Activated B cell treated with CpG ODN at 0.5 μM for 24 hours (primary cell): ENCODE results near the gene MMP15. TPM values are rescaled to one million over a fixed set of nuclear protein-coding genes. Genes with fewer than 3 reads are reported as not detected.

ENCODE experiments used
- ATAC-seq: fragments of 200-7000 bp; cut with Tn5 transposase; one replicate; pipeline ENCODE4 v1.10.0; 2021; ENCODE audit warnings: low read depth, mild to moderate bottlenecking, moderate library complexity
- CTCF ChIA-PET: fragments of 350-600 bp; sonication (Branson Sonifier 250); formaldehyde crosslinking; loops from one replicate; lab custom pipeline; 2021; ENCODE audit warnings: antibody characterized with exemption; lab: Charles Lee
- POLR2A ChIA-PET: fragments of 350-600 bp; sonication (Branson Sonifier 250); formaldehyde crosslinking; loops from one replicate; lab custom pipeline; 2021; ENCODE audit warnings: antibody characterized with exemption; lab: Charles Lee
- DNase-seq: peaks from one replicate; pipeline ENCODE4 v3.0.0; 2022
- H3K27ac Mint-ChIP-seq: one replicate; pipeline ENCODE4 v1.8.0; 2020; ENCODE audit warnings: mixed read lengths
- H3K27me3 Mint-ChIP-seq: one replicate; pipeline ENCODE4 v1.8.0; 2021; ENCODE audit warnings: mixed read lengths
- H3K36me3 Mint-ChIP-seq: one replicate; pipeline ENCODE4 v1.8.0; 2021; ENCODE audit warnings: low read depth, mixed read lengths
- H3K4me1 Mint-ChIP-seq: one replicate; pipeline ENCODE4 v1.8.0; 2021; ENCODE audit warnings: mixed read lengths
- H3K4me3 Mint-ChIP-seq: one replicate; pipeline ENCODE4 v1.8.0; 2020; ENCODE audit warnings: mild to moderate bottlenecking, mixed read lengths
- H3K9me3 Mint-ChIP-seq: one replicate; pipeline ENCODE4 v1.8.0; 2020; ENCODE audit warnings: mixed read lengths
- CTCF ChIP-seq: fragments of 200-600 bp; IDR thresholded peaks from one replicate; pipeline ENCODE4 v1.8.0; 2022; ENCODE audit warnings: antibody characterized with exemption, mild to moderate bottlenecking
- intact Hi-C: fragments of 100-400 bp; cut with micrococcal nuclease; formaldehyde crosslinking; loops from one replicate; pipeline ENCODE4 v1.15.1; 2024
- total RNA-seq: library from RNA; stranded (reverse); gene quantifications from 2 replicates; pipeline ENCODE4 v1.2.3, GENCODE V29; 2022

The MMP15 gene
- total RNA-seq, 1 donor from 2014 or later = 0.60 TPM

- DNase-seq = no peak
- no peak overlapping the region for H3K4me3 Mint-ChIP-seq
- ChIA-PET CTCF (no interaction called here), POLR2A (no interaction called here)
- no peaks in the 10 kb centered on the region for H3K9me3 Mint-ChIP-seq
- intact Hi-C loops = no loop called here
- peaks cover 6% of the 10 kb centered on the region for H3K27me3 Mint-ChIP-seq
- no peak overlapping the region for H3K27ac Mint-ChIP-seq
- no peak for ATAC-seq
- no peaks in the 10 kb centered on the region for H3K4me1 Mint-ChIP-seq
- H3K36me3 Mint-ChIP-seq = no peaks in the 10 kb centered on the region
- no peak for TF ChIP-seq CTCF
Measured at GRCh38 chr16:58051821-58052603, 26.5 kb downstream of the MMP15 start.

GRCh38 chr16:58053682-58054005 is 28.1 kb downstream of the MMP15 start:
- no peak overlapping the region for H3K27ac Mint-ChIP-seq
- H3K9me3 Mint-ChIP-seq = no peaks in the 10 kb centered on the region
- no peaks in the 10 kb centered on the region for H3K4me1 Mint-ChIP-seq
- TF ChIP-seq CTCF = no peak
- peaks cover 6% of the 10 kb centered on the region for H3K27me3 Mint-ChIP-seq
- intact Hi-C loops = no loop called here
- ATAC-seq = no peak
- POLR2A ChIA-PET = no interaction called here
- CTCF ChIA-PET = no interaction called here
- no peak overlapping the region for H3K4me3 Mint-ChIP-seq
- H3K36me3 Mint-ChIP-seq = no peaks in the 10 kb centered on the region
- DNase-seq = no peak

- intact Hi-C loops = no loop called here
- H3K9me3 Mint-ChIP-seq = no peaks in the 10 kb centered on the region
- ATAC-seq = no peak
- no peaks in the 10 kb centered on the region for H3K36me3 Mint-ChIP-seq
- no peak for DNase-seq
- no peak overlapping the region for H3K27ac Mint-ChIP-seq
- ChIA-PET CTCF (no interaction called here), POLR2A (no interaction called here)
- peaks cover 5% of the 10 kb centered on the region for H3K27me3 Mint-ChIP-seq
- no peak for TF ChIP-seq CTCF
- no peaks in the 10 kb centered on the region for H3K4me1 Mint-ChIP-seq
- H3K4me3 Mint-ChIP-seq = no peak overlapping the region
Measured at GRCh38 chr16:58054289-58054688, 28.7 kb downstream of the MMP15 start.

GRCh38 chr16:58056580-58056979 is 31.0 kb downstream of the MMP15 start:
- intact Hi-C loops = no loop called here
- H3K4me3 Mint-ChIP-seq = no peak overlapping the region
- H3K9me3 Mint-ChIP-seq = no peaks in the 10 kb centered on the region
- H3K36me3 Mint-ChIP-seq = no peaks in the 10 kb centered on the region
- no peak for ATAC-seq
- POLR2A ChIA-PET = no interaction called here
- CTCF ChIA-PET = no interaction called here
- no peak for DNase-seq
- peaks cover 3% of the 10 kb centered on the region for H3K27me3 Mint-ChIP-seq
- no peak for TF ChIP-seq CTCF
- H3K4me1 Mint-ChIP-seq = no peaks in the 10 kb centered on the region
- H3K27ac Mint-ChIP-seq = no peak overlapping the region

- Mint-ChIP-seq H3K9me3 (no peaks in the 10 kb centered on the region), H3K27me3 (peaks cover 3% of the 10 kb centered on the region), H3K27ac (no peak overlapping the region), H3K36me3 (no peaks in the 10 kb centered on the region), H3K4me3 (no peak overlapping the region), H3K4me1 (no peaks in the 10 kb centered on the region)
- ATAC-seq (no peak), DNase-seq (no peak)
- intact Hi-C loops = no loop called here
- ChIA-PET CTCF (no interaction called here), POLR2A (no interaction called here)
- TF ChIP-seq CTCF = no peak
Measured at GRCh38 chr16:58057121-58057520, 31.6 kb downstream of the MMP15 start.
